HepG2 (cell line): Measurements from ENCODE around the gene PDPK1. TPM values are rescaled to one million over a fixed set of nuclear protein-coding genes. Genes with fewer than 3 reads are reported as not detected.
A peak's percentile ranks its signal among the peaks of the same experiment; 100 is the strongest.

Experiments used
- ATAC-seq: fragments of 200-7000 bp; cut with Tn5 transposase; 3 replicates; pipeline ENCODE4 v1.9.1; 2020; ENCODE audit warnings: mild to moderate bottlenecking, moderate library complexity
- BruUV-seq: library from RNA; stranded (reverse); fragments of 400-500 nt; replicated peaks from 2 replicates; lab custom pipeline; 2021; lab: Mats Ljungman, UMichigan
- CTCF ChIA-PET: fragments of 300-600 bp; formaldehyde crosslinking; extraction: SDS; loops from one replicate; lab custom pipeline; 2021; ENCODE audit warnings: low total read pairs, inconsistent platforms, low intra/inter-chr PET ratio; lab: Yijun Ruan, JAX
- POLR2A ChIA-PET: fragments of 350-600 bp; sonication (Branson Sonifier 250); formaldehyde crosslinking; loops from one replicate; lab custom pipeline; 2020; ENCODE audit warnings: antibody characterized with exemption, inconsistent platforms; lab: Yijun Ruan, JAX
- DNase-seq: peaks from one replicate; pipeline ENCODE4 v3.0.0-alpha.2; 2015; ENCODE audit warnings: low spot score
- FAIRE-seq: peaks from 3 replicates; lab custom pipeline; 2011; peaks lifted over from hg19 to GRCh38; lab: Jason Lieb, UNC
- H2AFZ ChIP-seq: one replicate; pipeline ENCODE4 v1.6.1; 2011; ENCODE audit warnings: low read length, inconsistent platforms
- H3K27ac ChIP-seq: fragments of 300-600 bp; 3 replicates; pipeline ENCODE4 v1.8.0; 2011; ENCODE audit warnings: mixed run types, mild to moderate bottlenecking, mixed read lengths, low read length, inconsistent platforms; ENCODE audit not compliant: insufficient read depth; ENCODE audit errors: extremely low read length
- H3K27me3 ChIP-seq, 2 experiments: fragments of 200-600 bp in 1 of 2; 2 replicates in 1 of 2; 3 replicates in 1 of 2; pipeline versions ENCODE4 v1.6.0 to v1.8.0; 2011; ENCODE audit warnings: low read length in 2 of 2, mild to moderate bottlenecking in 2 of 2, moderate library complexity in 2 of 2, inconsistent platforms in 1 of 2; ENCODE audit not compliant: insufficient read depth in 2 of 2, control insufficient read depth in 1 of 2
- H3K36me3 ChIP-seq, 2 experiments: fragments of 200-600 bp in 1 of 2; replicated peaks in 1 of 2; 2 replicates in 1 of 2; 3 replicates in 1 of 2; pipeline versions ENCODE4 v1.5.1 to v1.8.0; 2011; ENCODE audit warnings: low read length in 2 of 2, inconsistent platforms in 1 of 2; ENCODE audit not compliant: insufficient read depth in 2 of 2, control insufficient read depth in 1 of 2
- H3K4me1 ChIP-seq: 2 replicates; pipeline ENCODE4 v1.5.1; 2012; ENCODE audit warnings: low read length, inconsistent platforms; ENCODE audit not compliant: insufficient read depth
- H3K4me2 ChIP-seq: 2 replicates; pipeline ENCODE4 v1.6.0; 2011; ENCODE audit warnings: low read depth, low read length, inconsistent platforms
- H3K4me3 ChIP-seq, 3 experiments: fragments of 200-600 bp in 1 of 3; sonication (generic), shearing (Covaris generic) in 1 of 3; replicated peaks in 1 of 3; 2 replicates each; pipeline ENCODE4 v1.5.1; 2011 to 2016; ENCODE audit warnings: low read length in 3 of 3, inconsistent platforms in 2 of 3, low read depth in 2 of 3, mild to moderate bottlenecking in 2 of 3, control low read depth in 1 of 3, mixed read lengths in 1 of 3; ENCODE audit not compliant: insufficient read depth in 1 of 3
- H3K79me2 ChIP-seq: one replicate; pipeline ENCODE4 v1.6.1; 2011; ENCODE audit warnings: low read length, inconsistent platforms; ENCODE audit not compliant: insufficient read depth
- H3K9ac ChIP-seq: 2 replicates; pipeline ENCODE4 v1.6.0; 2011; ENCODE audit warnings: mild to moderate bottlenecking, low read depth, low read length, inconsistent platforms; ENCODE audit not compliant: insufficient read depth
- H3K9me3 ChIP-seq: 2 replicates; pipeline ENCODE4 v1.5.1; 2012; ENCODE audit warnings: mild to moderate bottlenecking, low read length
- H4K20me1 ChIP-seq: 2 replicates; pipeline ENCODE4 v1.6.0; 2011; ENCODE audit warnings: inconsistent platforms, mild to moderate bottlenecking, low read length, moderate library complexity; ENCODE audit not compliant: insufficient read depth
- AKAP8 ChIP-seq: sonication (generic); formaldehyde crosslinking; IDR thresholded peaks from 2 replicates; pipeline ENCODE4 v1.5.1; 2020; ENCODE audit warnings: mild to moderate bottlenecking, missing genetic modification reagents
- ELF4 ChIP-seq: sonication (generic); formaldehyde crosslinking; IDR thresholded peaks from 2 replicates; pipeline ENCODE4 v1.5.0; 2020; ENCODE audit warnings: missing genetic modification reagents, mild to moderate bottlenecking, moderate library complexity, borderline replicate concordance
- IKZF4 ChIP-seq: sonication (generic); formaldehyde crosslinking; IDR thresholded peaks from 2 replicates; pipeline ENCODE4 v1.5.1; 2020; ENCODE audit warnings: borderline replicate concordance, mild to moderate bottlenecking, low read depth, missing genetic modification reagents; ENCODE audit errors: not compliant biosample characterization
- MZF1 ChIP-seq: sonication (generic); formaldehyde crosslinking; IDR thresholded peaks from 2 replicates; pipeline ENCODE4 v1.8.1; 2023; ENCODE audit warnings: mild to moderate bottlenecking, missing genetic modification reagents, borderline replicate concordance
- ONECUT2 ChIP-seq: sonication (generic); formaldehyde crosslinking; IDR thresholded peaks from 2 replicates; pipeline ENCODE4 v1.4.0; 2020; ENCODE audit warnings: missing genetic modification reagents
- POLR2A ChIP-seq, 2 experiments: IDR thresholded peaks; 2 replicates each; pipeline ENCODE4 v1.6.1; 2011; ENCODE audit warnings: low read depth in 2 of 2, low read length in 2 of 2, mild to moderate bottlenecking in 1 of 2, moderate library complexity in 1 of 2; ENCODE audit not compliant: insufficient read depth in 1 of 2
- RBM22 ChIP-seq: fragments of 200-400 bp; formaldehyde crosslinking; optimal IDR thresholded peaks from 2 replicates; pipeline ENCODE3; 2017; ENCODE audit warnings: mild to moderate bottlenecking, low read length, moderate library complexity
- SOX5 ChIP-seq: IDR thresholded peaks from 2 replicates; pipeline ENCODE4 v1.6.1; 2016; ENCODE audit warnings: borderline replicate concordance
- TFDP1 ChIP-seq: IDR thresholded peaks from 2 replicates; pipeline ENCODE4 v1.6.1; 2016; ENCODE audit warnings: missing compliant biosample characterization, missing genetic modification reagents, borderline replicate concordance
- XRCC5 ChIP-seq: fragments of 200-400 bp; formaldehyde crosslinking; optimal IDR thresholded peaks from 2 replicates; pipeline ENCODE3; 2017; ENCODE audit warnings: mild to moderate bottlenecking, low read length
- ZBTB34 ChIP-seq: sonication (generic); formaldehyde crosslinking; IDR thresholded peaks from 2 replicates; pipeline ENCODE4 v1.8.0; 2022; ENCODE audit warnings: mild to moderate bottlenecking, missing genetic modification reagents
- ZEB1 ChIP-seq: IDR thresholded peaks from 2 replicates; pipeline ENCODE4 v1.6.1; 2012; ENCODE audit warnings: mild to moderate bottlenecking, low read depth, inconsistent platforms; ENCODE audit not compliant: insufficient replicate concordance
- ZFP90 ChIP-seq: sonication (generic); formaldehyde crosslinking; IDR thresholded peaks from 2 replicates; pipeline ENCODE4 v1.8.0; 2022; ENCODE audit warnings: missing genetic modification reagents, mild to moderate bottlenecking, inconsistent platforms, borderline replicate concordance
- ZFP91 ChIP-seq: sonication (generic); formaldehyde crosslinking; IDR thresholded peaks from 2 replicates; pipeline ENCODE4 v1.9.0; 2022; ENCODE audit warnings: missing genetic modification reagents, mild to moderate bottlenecking, borderline replicate concordance
- ZNF550 ChIP-seq: sonication (generic); formaldehyde crosslinking; IDR thresholded peaks from 2 replicates; pipeline ENCODE4 v1.4.0; 2020; ENCODE audit warnings: mild to moderate bottlenecking, missing genetic modification reagents, borderline replicate concordance
- ZNF674 ChIP-seq: sonication (generic); formaldehyde crosslinking; IDR thresholded peaks from 2 replicates; pipeline ENCODE4 v1.5.0; 2020; ENCODE audit warnings: low read depth, mild to moderate bottlenecking, missing genetic modification reagents
- ZNF704 ChIP-seq: sonication (generic); formaldehyde crosslinking; IDR thresholded peaks from 2 replicates; pipeline ENCODE4 v1.8.1; 2023; ENCODE audit warnings: mild to moderate bottlenecking, inconsistent platforms, moderate library complexity, missing genetic modification reagents, borderline replicate concordance
- ZNF776 ChIP-seq: sonication (generic); formaldehyde crosslinking; IDR thresholded peaks from 2 replicates; pipeline ENCODE4 v1.4.0; 2020; ENCODE audit warnings: mild to moderate bottlenecking, missing genetic modification reagents
- WGBS: methylation state at CpG from one replicate; pipeline ENCODE4 v1.1.6; 2017; ENCODE audit warnings: low lambda C conversion rate; 5-methylcytosine and 5-hydroxymethylcytosine counted together
- in situ Hi-C: cut with HindIII; loops from 2 replicates; pipeline ENCODE4 v1.10.0; 2017; ENCODE audit warnings: low pct_unique_long_range_greater_than_20kb; ENCODE audit not compliant: extremely low pct_ligation_motif_present
- intact Hi-C: fragments of 100-400 bp; cut with micrococcal nuclease; formaldehyde crosslinking; loops from one replicate; pipeline ENCODE4 v1.10.0; 2022; ENCODE audit not compliant: unreplicated experiment
- polyA plus RNA-seq, 8 experiments: library from polyadenylated mRNA; depleted of rRNA in 3 of 8; stranded (reverse) in 7 of 8; unstranded in 1 of 8; fragments of >200 nt; fragmentation: Illumina TruSeq in 4 of 8; extraction: Trizol in 4 of 8; gene quantifications; 2 replicates each; pipeline versions ENCODE4 v1.2.1 to v1.2.3, GENCODE V29; 2011 to 2016; ENCODE audit warnings: low read depth in 4 of 8, missing spikeins in 1 of 8, mixed read lengths in 1 of 8; ENCODE audit not compliant: insufficient read depth in 1 of 8
- total RNA-seq, 5 experiments: library from RNA; depleted of rRNA; stranded (reverse); fragments of >200 nt; fragmentation: Illumina TruSeq; extraction: Trizol; gene quantifications; 2 replicates each; pipeline ENCODE4 v1.2.3, GENCODE V29; 2016; ENCODE audit warnings: low read depth in 1 of 5

PDPK1 gene
- total and polyA plus RNA-seq, 2 of the 13 experiments (the other 11 are each of a cell fraction or from before 2014, with no cell fraction given) = 59.6 to 129 TPM

GRCh38 chr16:2512735-2513404 lies 25.0 kb upstream of the PDPK1 start:
- Histone ChIP-seq H3K36me3 (peaks cover 0 to 4% of the 10 kb centered on the region in 2 experiments; a peak in 1 of 5 replicates), H2AFZ (no peak overlapping the region), H3K4me2 (peak overlapping the region; percentile 84), H3K9me3 (no peaks in the 10 kb centered on the region), H3K4me3 (peak overlapping the region; percentile 89 to 97 (median 94); a peak in 5 of 6 replicates), H3K4me1 (peaks cover 49% of the 10 kb centered on the region), H3K27me3 (no peaks in the 10 kb centered on the region; a peak in 1 of 5 replicates), H4K20me1 (peaks cover 34% of the 10 kb centered on the region), H3K27ac (peak overlapping the region; percentile 91), H3K79me2 (peaks cover 34% of the 10 kb centered on the region), H3K9ac (peak overlapping the region; percentile 93)
- CTCF ChIA-PET = interaction anchor here (0.8 kb wide), 1 partner anchor 11 kb away, joined by 3 read pairs; no protein-coding TSS in a partner anchor
- intact Hi-C loops = no loop called here
- BruUV-seq = no TSS peak
- in situ Hi-C loops = no loop called here
- DNase-seq (no peak), ATAC-seq (peak; percentile 56), FAIRE-seq (no peak)
- POLR2A ChIA-PET = interaction anchor here (0.7 to 4.2 kb wide), 9 partner anchors 11 to 357 kb away, joined by 3 to 42 read pairs (median 4); partner anchors contain the start of genes CEMP1, ECI1, PGP and TRAF7
- WGBS = 23% methylated on average over 5 of the region's 15 CpGs
- TF ChIP-seq ZNF674 = peak; percentile 74; the same call in 1 of the 2 replicates
- TF ChIP-seq SOX5 (CRISPR knock-in tag) = 0 out of 2 replicates have a peak, but pooled peaks have one; percentile 5
- TF ChIP-seq RBM22 = no peak
- no peak for TF ChIP-seq ZNF776
- no peak for TF ChIP-seq ONECUT2 (CRISPR knock-in tag)
- TF ChIP-seq POLR2A (IDR thresholded peaks at IDR 0.05; ENCODE audit: insufficient read depth in 1 of 2, low read depth in 2 of 2, low read length in 2 of 2) = 0 out of 4 replicates have a peak, but pooled peaks of 1 of the 2 experiments have one; percentile 23
- no peak for TF ChIP-seq ELF4 (CRISPR knock-in tag)
- peak; percentile 11 for TF ChIP-seq IKZF4 (CRISPR knock-in tag)
- no peak for TF ChIP-seq MZF1 (CRISPR knock-in tag)
- 0 out of 2 replicates have a peak, but pooled peaks have one; percentile 10 for TF ChIP-seq AKAP8
- TF ChIP-seq ZNF550 (CRISPR knock-in tag) = no peak
- 0 out of 2 replicates have a peak, but pooled peaks have one; percentile 48 for TF ChIP-seq ZNF704 (CRISPR knock-in tag)
- TF ChIP-seq ZBTB34 = no peak
- TF ChIP-seq TFDP1 (CRISPR knock-in tag) = no peak
- TF ChIP-seq XRCC5 = peak; percentile 27
- peak; percentile 70; the same call in 1 of the 2 replicates for TF ChIP-seq ZFP90 (CRISPR knock-in tag)
- TF ChIP-seq ZEB1 = peak; percentile 84
- no peak for TF ChIP-seq ZFP91 (CRISPR knock-in tag)
